Putamen (tissue), 1 donor: ENCODE measurements around the gene ABTB2.

Source experiments
- DNase-seq: peaks from one replicate; pipeline ENCODE4 v3.0.0-alpha.2; 2016; ENCODE audit warnings: low spot score

ABTB2 gene

DNA sequence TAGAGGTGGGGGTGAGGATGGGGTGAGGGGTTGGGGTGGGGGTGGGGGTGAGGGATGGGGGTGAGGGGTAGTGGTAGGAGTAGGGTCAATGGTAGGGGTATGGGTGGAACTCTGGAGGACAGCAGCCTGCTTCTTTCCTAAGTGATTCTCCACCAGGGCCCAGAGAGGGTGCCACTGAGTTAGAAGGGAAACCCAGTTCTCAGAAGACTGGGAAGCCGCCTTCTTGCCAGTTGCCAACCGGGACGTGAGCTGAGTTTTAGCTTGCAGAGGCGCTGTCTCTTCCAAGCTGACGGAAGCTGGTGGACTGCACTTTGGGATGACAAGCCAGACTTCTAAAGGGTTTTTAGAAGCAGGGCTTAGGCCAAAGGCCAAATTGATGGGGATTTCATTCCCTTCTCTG, 148.0 kb downstream of the ABTB2 start:
- DNase-seq = no peak

DNA sequence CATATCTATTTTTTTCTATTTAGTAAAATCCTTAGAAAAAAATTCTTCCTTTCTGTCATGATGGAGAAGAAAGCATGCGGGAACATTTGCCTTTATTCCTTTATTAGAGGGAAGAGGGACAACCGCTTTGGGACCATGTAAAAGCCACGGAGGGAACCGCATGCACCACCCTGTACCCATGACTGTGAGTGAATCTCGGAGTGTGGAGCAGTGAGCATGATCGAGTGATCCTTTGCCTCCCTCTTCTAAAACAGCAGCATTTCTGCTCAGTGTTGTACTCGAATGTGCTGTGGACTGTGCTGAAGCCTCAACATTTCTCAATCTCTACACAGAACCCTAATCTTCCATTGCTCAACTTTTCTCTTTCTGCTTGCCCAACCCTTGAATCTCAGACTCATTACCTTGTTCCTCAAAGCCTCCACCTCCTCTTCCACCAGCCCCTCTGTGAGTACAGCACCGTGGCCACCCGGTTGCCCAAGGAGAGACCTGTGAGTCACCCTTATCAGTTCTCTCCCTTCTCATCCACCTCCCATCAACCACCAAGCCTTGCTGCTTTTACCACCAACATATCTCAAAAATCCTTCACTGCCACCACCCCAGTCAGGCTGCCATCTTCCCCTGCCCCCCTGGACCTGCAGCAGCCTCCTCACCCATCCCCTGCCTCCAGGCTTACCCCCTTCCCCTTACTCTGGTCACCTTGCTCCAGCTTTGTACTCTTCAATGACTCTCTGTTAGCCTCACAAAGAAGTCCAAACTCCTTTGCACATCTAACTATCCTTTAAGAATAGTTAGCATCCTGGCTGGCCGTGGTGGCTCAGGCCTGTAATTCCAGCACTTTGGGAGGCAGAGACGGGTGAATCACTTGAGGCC, 149.3 kb downstream of the ABTB2 start:
- no peak for DNase-seq

DNA sequence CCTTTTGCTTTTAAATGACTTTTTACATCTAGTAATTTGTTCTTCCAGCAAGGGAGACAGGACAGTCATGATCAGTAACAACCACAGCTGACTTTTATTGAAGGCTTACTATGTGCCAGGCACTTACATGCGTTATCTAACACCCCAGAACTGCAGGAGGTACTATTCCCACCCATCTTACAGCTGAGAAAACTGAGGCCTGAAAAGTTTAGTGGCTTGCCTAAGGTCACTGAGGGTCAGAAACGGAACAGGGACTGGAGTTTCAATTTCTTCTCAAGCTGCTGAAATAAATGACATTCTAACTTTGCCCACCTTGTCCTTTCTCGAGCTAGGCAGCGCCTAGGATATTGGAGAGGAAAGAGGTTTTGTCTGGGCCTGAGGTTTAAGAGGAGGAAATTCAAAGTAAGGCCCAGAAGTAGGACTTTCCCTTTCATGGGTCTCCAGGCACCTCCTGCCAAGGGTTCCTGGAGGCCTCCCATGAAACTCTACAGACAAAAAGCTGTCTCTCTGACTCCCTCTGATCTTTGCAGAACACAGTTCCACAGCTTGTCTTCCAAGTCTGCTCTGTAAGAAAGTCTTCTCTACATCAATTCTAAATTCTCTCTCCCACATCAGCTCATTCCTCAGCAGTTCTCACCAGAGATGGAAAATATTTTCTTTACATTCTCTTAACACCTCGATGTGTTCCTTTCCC, 150.2 kb downstream of the ABTB2 start:
- no peak for DNase-seq

GRCh38 chr11:34206407-34207300, 151.2 kb downstream of the ABTB2 start:
- DNase-seq = no peak

DNA sequence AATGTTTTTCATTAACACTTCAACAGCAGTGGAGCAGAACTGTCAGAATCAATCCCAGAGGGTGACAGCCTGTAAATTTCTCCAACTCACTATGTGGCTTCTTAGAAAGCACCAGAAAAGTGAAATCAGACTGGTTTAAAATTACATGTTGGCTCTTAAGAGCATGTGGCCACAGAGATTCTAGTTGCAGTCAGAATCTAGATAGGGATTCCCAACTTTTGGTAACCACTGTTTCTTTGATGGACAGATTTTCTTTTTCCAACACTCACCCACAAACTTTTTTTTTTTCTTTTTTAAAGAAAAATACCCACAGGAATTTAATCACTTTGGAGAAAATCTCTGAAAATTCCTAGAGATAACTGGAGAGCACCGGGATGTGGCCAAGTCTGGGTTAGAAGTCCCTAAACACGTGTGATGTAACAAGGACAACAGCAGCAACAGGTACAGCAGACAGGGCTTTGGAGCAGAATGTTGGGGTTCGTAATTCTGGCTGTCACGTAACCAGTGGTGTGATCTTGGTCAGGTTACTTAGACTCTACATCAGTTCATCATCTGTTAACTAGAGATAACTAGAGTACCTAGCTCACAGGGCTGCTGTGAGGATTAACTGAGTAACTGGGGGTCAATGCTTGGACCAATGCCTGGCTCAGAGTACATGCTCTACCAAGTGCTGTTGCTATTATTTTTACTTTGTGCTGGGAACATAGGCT, 152.3 kb downstream of the ABTB2 start:
- no peak for DNase-seq

GRCh38 chr11:34204396-34205279, 153.2 kb downstream of the ABTB2 start:
- DNase-seq = no peak

GRCh38 chr11:34203377-34203871, 154.4 kb downstream of the ABTB2 start:
- no peak for DNase-seq

DNA sequence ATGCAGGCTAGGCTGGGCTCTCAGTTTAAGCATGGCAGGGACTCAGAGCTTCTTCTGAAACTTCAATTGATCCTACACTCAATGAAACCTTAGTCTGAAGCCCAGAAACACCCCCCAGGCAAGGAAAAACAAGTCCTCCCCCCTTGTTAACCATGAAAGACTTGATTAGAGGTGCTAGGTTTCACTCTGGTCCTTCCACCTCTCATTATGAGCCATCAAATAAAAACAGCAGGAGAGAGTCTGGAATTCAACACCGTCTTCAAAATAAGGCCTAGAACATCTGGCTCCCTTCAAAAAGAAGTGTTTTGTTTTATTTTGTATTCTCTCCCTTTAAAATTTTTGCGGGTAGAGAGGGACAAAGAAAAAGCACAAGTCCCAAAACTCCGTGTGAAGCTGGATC, 156.7 kb downstream of the ABTB2 start:
- DNase-seq = no peak

DNA sequence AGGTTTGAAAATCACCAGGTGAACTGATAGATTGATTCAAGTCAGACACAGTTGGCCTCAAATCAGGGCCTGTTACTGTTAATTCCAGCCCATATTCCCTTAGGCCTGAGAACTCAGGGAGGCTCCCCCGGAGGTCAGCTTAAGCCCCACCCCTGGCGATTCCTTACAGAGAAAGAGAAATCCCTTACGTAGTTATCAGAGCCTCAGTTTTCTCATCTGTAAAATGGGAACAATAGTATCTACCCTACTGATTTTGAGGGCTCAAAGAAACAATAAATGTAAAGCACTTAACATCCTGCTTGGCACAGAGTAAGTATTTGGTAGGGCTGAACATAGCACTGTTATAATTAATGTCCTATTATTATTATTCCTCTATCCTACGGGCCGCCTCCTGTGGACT, 158.3 kb downstream of the ABTB2 start:
- no peak for DNase-seq

- DNase-seq = no peak
Measured at GRCh38 chr11:34198523-34198922, 159.3 kb downstream of the ABTB2 start.

DNA sequence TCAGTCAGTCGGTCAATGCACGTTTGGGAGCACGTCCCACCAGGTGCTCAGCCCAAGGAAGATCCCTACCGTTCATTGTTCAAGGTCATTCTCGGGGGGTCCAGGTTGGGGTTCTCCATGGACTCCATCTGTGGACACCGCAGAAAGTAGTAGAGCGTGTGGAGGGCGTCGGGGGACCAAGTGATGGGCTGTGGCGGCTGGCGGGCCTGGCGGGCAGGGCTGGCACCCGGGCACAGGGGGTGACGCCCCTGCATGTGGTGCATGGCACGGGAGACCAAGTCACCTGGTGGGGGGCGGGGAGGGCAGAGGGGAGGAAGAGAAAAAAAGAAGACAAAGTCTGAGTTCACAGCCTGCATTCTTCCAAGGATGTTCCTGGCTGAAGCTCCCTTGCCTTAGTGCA, 160.6 kb downstream of the ABTB2 start:
- no peak for DNase-seq

- no peak for DNase-seq
Measured at GRCh38 chr11:34194576-34195335, 163.1 kb downstream of the ABTB2 start.

DNA sequence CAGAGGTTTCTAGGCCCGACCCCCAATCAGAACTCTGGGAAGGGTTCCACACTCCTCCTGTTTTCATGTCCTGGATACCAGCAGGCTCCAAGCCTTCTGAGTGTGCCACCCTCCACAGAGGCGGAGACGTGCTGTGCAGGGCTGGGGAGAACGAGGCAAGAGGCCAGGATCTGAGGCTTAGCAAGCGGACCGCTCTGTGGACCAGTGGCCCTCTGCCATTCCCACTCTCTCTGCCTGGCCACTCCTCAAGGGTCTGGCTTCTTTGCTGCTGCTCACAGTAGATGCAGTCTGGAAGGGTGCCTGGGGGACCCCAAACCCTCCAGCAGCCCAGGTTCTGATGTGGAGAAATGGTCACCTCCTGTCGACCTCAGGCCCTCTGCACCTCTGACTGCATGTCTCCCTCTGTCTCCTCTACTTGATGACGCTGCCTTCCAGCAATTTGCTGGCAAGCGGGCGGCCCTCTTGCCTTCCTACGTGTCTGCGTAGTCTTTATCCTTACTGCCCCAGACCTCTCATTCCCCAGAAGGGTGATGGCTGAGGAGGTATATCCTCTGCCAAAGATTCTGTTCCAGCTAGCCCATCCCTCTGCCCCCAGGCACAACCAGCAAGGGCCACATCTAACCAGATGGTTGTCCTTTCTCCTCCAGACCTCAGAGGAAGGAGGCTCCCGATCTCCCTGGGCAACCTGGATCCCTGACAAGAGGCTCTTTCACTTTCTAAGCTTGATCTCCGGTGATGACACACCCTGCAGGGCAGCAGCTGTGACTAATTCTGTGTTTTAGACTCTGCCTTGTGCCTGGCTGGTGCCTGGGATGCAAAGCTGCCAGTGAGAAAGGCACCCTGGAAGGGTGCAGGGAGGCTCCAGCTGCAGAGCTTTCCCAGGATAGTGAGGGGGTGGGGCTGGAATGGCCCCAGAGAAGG, 165.1 kb downstream of the ABTB2 start:
- no peak for DNase-seq

GRCh38 chr11:34191578-34191977, 166.2 kb downstream of the ABTB2 start:
- DNase-seq = no peak

DNA sequence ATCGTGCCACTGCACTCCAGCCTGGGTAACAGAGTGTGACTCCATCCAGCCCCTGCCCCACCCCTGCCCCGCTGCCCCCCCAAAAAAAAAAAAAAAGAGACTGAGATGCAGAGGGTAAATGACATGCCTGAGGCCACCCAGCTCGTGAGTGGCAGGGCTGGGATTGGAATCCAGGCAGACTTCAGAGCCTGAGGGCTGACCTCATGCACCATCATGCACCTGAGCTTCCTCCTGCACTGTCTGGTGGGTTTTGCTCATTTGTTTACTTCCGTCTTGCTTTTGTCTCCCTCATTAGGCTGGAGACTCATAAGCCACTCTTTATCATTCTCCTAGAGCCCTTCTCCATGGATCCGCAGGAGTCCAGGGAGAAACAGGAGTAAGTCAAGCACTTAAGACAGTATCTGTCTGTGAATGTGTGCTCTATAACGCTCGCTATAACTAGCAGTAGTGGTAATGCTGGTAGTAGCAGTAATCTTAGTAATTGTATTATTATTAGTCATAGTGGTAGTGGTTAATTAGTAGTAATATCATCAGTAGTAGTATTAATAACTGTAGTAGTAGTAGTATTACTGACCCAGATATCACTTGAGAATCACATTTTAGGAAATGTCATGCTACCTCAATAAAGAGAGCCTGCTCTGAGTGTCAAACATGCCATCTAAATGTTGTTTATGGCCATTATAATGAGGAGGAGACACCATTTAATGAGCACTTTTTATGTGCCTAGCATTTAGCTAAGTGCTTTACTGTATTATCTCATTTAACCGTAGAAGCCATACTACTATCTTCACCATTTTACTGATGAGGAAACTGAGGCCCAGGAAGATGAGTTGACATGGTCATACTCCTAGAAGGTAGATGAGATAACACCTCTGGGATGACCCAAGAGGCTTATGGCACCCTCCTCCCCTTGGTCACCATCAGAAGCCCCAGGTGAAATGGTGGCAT, 167.3 kb downstream of the ABTB2 start:
- no peak for DNase-seq

DNA sequence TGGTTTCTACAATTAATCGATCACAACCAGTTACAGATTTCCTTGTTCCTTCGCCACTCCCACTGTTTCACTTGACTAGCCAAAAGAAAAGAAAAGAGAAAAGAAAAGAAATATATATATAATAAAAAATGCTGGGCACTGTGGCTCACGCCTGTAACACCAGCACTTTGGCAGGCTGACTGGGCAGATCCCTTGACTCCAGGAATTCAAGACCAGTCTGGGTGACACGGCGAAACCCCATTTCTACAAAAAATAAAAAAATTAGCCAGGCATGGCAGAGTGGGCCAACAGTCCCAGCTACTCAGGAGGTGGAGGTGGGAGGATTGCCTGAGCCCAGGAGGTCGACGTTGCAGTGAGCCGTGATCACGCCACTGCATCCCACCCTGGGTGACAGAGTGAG, 168.6 kb downstream of the ABTB2 start:
- DNase-seq = no peak

- DNase-seq = no peak
Measured at GRCh38 chr11:34188181-34188580, 169.6 kb downstream of the ABTB2 start.
